Muscle layer of duodenum (tissue), 2 donors: ENCODE results near the gene RHBDL3.

ENCODE experiments used
- H3K27ac ChIP-seq: one replicate; pipeline ENCODE4 v1.7.0; 2013; ENCODE audit warnings: mild to moderate bottlenecking, low read length
- H3K27me3 ChIP-seq: one replicate; pipeline ENCODE4 v1.7.0; 2013; ENCODE audit warnings: low read depth, mild to moderate bottlenecking, control low read depth, low read length
- H3K36me3 ChIP-seq, 2 donors: one replicate each; pipeline ENCODE4 v1.7.0; 2013; ENCODE audit warnings: low read length in 2 of 2, control low read depth in 1 of 2, mild to moderate bottlenecking in 1 of 2; ENCODE audit not compliant: insufficient read depth in 2 of 2, control insufficient read depth in 1 of 2
- H3K4me1 ChIP-seq, 2 donors: one replicate each; pipeline ENCODE4 v1.7.0; 2013; ENCODE audit warnings: low read length in 2 of 2, mild to moderate bottlenecking in 2 of 2, control low read depth in 1 of 2, moderate library complexity in 1 of 2; ENCODE audit not compliant: insufficient read depth in 2 of 2, control insufficient read depth in 1 of 2
- H3K4me3 ChIP-seq, 2 donors: one replicate each; pipeline ENCODE4 v1.7.0; 2013; ENCODE audit warnings: low read length in 2 of 2, low read depth in 1 of 2, mild to moderate bottlenecking in 1 of 2
- H3K9me3 ChIP-seq, 2 donors: one replicate each; pipeline ENCODE4 v1.7.0; 2013; ENCODE audit warnings: low read length in 2 of 2, control low read depth in 1 of 2, mild to moderate bottlenecking in 1 of 2; ENCODE audit not compliant: control insufficient read depth in 1 of 2
- donor health status: healthy.

Gene RHBDL3

DNA sequence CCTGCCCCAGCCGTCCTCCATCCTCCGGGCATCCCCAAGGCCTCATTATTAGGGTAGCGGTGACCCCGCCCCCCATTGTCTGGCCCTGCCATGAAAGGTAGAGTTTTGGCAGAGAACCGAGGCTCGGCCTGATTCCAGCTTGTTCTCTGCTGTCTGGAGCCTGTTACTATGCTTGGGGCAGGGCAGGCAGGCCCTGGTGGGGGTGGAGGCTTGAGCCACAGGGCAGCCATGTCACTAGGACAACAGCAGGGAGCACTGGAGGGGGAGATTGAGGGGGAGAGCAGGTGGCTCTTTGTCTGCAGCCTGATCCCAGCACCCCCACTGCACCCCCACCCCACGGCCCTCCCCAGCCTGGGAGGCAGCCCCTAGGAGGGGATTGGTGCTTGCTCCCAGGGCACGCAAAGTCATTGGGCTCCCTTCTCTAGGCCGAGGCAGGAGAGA, 15.4 kb downstream of the RHBDL3 start:
- H3K36me3 ChIP-seq, result no peaks in the 10 kb centered on the region
- H3K9me3 ChIP-seq, result no peaks in the 10 kb centered on the region
- no peak overlapping the region for H3K27ac ChIP-seq
- H3K4me3 ChIP-seq, result no peak overlapping the region
- no peaks in the 10 kb centered on the region for H3K4me1 ChIP-seq
- peaks cover 3% of the 10 kb centered on the region for H3K27me3 ChIP-seq

DNA sequence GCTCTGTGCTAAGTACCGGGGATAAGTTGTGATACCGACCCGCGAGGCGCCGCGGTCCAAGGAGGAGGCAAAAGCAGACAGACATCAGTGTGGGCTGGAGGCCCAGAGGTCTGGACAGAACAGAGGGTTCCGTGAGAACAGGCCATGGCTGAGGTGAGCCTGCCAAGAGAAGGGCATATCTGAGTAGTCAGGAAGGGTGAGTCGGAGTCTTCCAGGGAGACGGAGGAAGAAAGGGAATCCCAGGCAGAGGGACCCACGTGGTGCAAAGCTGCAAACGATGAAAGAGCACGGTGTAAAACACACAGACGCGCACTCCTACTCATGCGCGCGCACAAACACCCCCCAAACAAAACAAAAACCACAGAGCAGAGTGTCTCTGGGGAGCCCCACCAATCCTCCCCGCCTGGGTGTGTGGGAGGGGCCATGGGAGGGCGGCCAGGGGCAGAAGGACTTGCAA, 18.1 kb downstream of the RHBDL3 start:
- H3K9me3 ChIP-seq, result no peaks in the 10 kb centered on the region
- H3K4me3 ChIP-seq, result no peak overlapping the region
- no peaks in the 10 kb centered on the region for H3K36me3 ChIP-seq
- no peaks in the 10 kb centered on the region for H3K4me1 ChIP-seq
- peaks cover 3% of the 10 kb centered on the region for H3K27me3 ChIP-seq
- H3K27ac ChIP-seq, result no peak overlapping the region

GRCh38 chr17:32285306-32285705, 19.7 kb downstream of the RHBDL3 start:
- no peak overlapping the region for H3K4me3 ChIP-seq

GRCh38 chr17:32285746-32286517, 20.3 kb downstream of the RHBDL3 start:
- Histone ChIP-seq H3K27ac (no peak overlapping the region), H3K4me3 (no peak overlapping the region), H3K4me1 (no peaks in the 10 kb centered on the region), H3K27me3 (peaks cover 3% of the 10 kb centered on the region), H3K9me3 (no peaks in the 10 kb centered on the region), H3K36me3 (no peaks in the 10 kb centered on the region)

More at GRCh38 chr17:32285306-32285705, 19.7 kb downstream of the RHBDL3 start:
- no peak overlapping the region for H3K27ac ChIP-seq
- H3K4me1 ChIP-seq, result no peaks in the 10 kb centered on the region
- H3K36me3 ChIP-seq, result no peaks in the 10 kb centered on the region
- H3K27me3 ChIP-seq, result peaks cover 3% of the 10 kb centered on the region
- H3K9me3 ChIP-seq, result no peaks in the 10 kb centered on the region

- Histone ChIP-seq H3K9me3 (no peaks in the 10 kb centered on the region), H3K4me3 (no peak overlapping the region), H3K36me3 (no peaks in the 10 kb centered on the region), H3K27ac (no peak overlapping the region), H3K4me1 (no peaks in the 10 kb centered on the region), H3K27me3 (peaks cover 3% of the 10 kb centered on the region)
These were observed 20.9 kb downstream of the RHBDL3 start for GRCh38 chr17:32286518-32286900.

GRCh38 chr17:32287804-32288511, 22.3 kb downstream of the RHBDL3 start:
- H3K4me1 ChIP-seq, result no peaks in the 10 kb centered on the region
- no peak overlapping the region for H3K27ac ChIP-seq
- no peaks in the 10 kb centered on the region for H3K9me3 ChIP-seq
- no peak overlapping the region for H3K4me3 ChIP-seq
- H3K36me3 ChIP-seq, result no peaks in the 10 kb centered on the region
- H3K27me3 ChIP-seq, result peaks cover 3% of the 10 kb centered on the region

GRCh38 chr17:32288615-32289014, 23.0 kb downstream of the RHBDL3 start:
- peaks cover 3% of the 10 kb centered on the region for H3K27me3 ChIP-seq
- no peaks in the 10 kb centered on the region for H3K36me3 ChIP-seq
- H3K9me3 ChIP-seq, result no peaks in the 10 kb centered on the region
- H3K4me1 ChIP-seq, result no peaks in the 10 kb centered on the region
- no peak overlapping the region for H3K4me3 ChIP-seq
- no peak overlapping the region for H3K27ac ChIP-seq

GRCh38 chr17:32289471-32290070, 23.9 kb downstream of the RHBDL3 start:
- H3K4me3 ChIP-seq, result no peak overlapping the region
- H3K27me3 ChIP-seq, result peaks cover 3% of the 10 kb centered on the region
- H3K36me3 ChIP-seq, result no peaks in the 10 kb centered on the region
- no peaks in the 10 kb centered on the region for H3K4me1 ChIP-seq
- no peak overlapping the region for H3K27ac ChIP-seq
- H3K9me3 ChIP-seq, result no peaks in the 10 kb centered on the region

GRCh38 chr17:32292094-32292493, 26.5 kb downstream of the RHBDL3 start:
- no peaks in the 10 kb centered on the region for H3K36me3 ChIP-seq
- H3K4me3 ChIP-seq, result no peak overlapping the region
- H3K27ac ChIP-seq, result no peak overlapping the region
- no peaks in the 10 kb centered on the region for H3K4me1 ChIP-seq
- no peaks in the 10 kb centered on the region for H3K27me3 ChIP-seq
- H3K9me3 ChIP-seq, result no peaks in the 10 kb centered on the region

GRCh38 chr17:32297424-32297823, 31.8 kb downstream of the RHBDL3 start:
- Histone ChIP-seq H3K4me3 (no peak overlapping the region), H3K4me1 (no peaks in the 10 kb centered on the region), H3K36me3 (no peaks in the 10 kb centered on the region), H3K27ac (no peak overlapping the region), H3K27me3 (no peaks in the 10 kb centered on the region), H3K9me3 (no peaks in the 10 kb centered on the region)

GRCh38 chr17:32297860-32298259, 32.2 kb downstream of the RHBDL3 start:
- Histone ChIP-seq H3K36me3 (no peaks in the 10 kb centered on the region), H3K27me3 (no peaks in the 10 kb centered on the region), H3K27ac (no peak overlapping the region), H3K9me3 (no peaks in the 10 kb centered on the region), H3K4me3 (no peak overlapping the region), H3K4me1 (no peaks in the 10 kb centered on the region)
